ENCODE results near the gene JUN.

DNA sequence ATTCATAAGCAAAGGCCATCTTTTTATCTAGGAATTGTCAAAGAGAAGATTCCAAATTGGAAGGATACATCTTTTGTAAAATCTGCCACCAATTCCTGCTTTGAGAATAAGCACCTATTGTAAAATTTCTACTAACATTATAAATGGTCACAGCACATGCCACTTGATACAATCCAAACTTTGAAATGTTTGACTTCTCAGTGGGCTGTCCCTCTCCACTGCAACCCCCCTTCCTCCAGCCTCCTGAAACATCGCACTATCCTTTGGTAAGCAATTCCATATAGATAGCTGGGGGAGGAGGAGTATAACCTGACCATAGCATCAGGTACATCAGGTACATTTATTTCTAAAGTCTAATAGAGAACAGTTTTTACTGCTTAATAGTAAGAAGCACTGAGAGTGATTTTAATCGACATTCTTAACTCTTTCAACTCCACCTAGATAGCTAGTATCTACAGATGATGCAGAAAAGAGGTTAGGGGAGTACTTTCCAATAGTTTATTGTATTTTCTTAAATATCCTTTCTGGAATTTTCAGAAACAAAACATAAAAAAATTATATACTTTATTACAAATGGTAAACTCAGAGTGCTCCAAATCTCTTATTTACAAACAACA, 2.9 kb downstream of the JUN start:
- TF ChIP-seq, protein P1, sequence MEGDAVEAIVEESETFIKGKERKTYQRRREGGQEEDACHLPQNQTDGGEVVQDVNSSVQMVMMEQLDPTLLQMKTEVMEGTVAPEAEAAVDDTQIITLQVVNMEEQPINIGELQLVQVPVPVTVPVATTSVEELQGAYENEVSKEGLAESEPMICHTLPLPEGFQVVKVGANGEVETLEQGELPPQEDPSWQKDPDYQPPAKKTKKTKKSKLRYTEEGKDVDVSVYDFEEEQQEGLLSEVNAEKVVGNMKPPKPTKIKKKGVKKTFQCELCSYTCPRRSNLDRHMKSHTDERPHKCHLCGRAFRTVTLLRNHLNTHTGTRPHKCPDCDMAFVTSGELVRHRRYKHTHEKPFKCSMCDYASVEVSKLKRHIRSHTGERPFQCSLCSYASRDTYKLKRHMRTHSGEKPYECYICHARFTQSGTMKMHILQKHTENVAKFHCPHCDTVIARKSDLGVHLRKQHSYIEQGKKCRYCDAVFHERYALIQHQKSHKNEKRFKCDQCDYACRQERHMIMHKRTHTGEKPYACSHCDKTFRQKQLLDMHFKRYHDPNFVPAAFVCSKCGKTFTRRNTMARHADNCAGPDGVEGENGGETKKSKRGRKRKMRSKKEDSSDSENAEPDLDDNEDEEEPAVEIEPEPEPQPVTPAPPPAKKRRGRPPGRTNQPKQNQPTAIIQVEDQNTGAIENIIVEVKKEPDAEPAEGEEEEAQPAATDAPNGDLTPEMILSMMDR (IDR thresholded peaks at IDR 0.05): no peak
- peak in 1 of 2 donors; percentile 23 for TF ChIP-seq POLR2AphosphoS5 (IDR thresholded peaks at IDR 0.05)
- TF ChIP-seq POLR2A (IDR thresholded peaks at IDR 0.05; ENCODE audit: low read depth): peak; percentile 30

Data from esophagus muscularis mucosa (tissue), 3 donors.